GM12878 (cell line): ENCODE results near the gene TYROBP.

Experiments
- POLR2A ChIP-seq: IDR thresholded peaks from 2 replicates; pipeline ENCODE4 v1.6.1; 2011; ENCODE audit warnings: low read depth, mild to moderate bottlenecking, low read length
- SMC3 ChIP-seq: IDR thresholded peaks from 2 replicates; pipeline ENCODE4 v1.6.1; 2011; ENCODE audit warnings: low read length, improper control_type of control experiment, borderline replicate concordance
- ZNF622 ChIP-seq: fragments of 450-650 bp; IDR thresholded peaks from 2 replicates; pipeline ENCODE4 v1.6.1; 2017; ENCODE audit warnings: mild to moderate bottlenecking, inconsistent platforms

GRCh38 chr19:35860436-35860817 lies 47.7 kb downstream of the TYROBP start:
- TF ChIP-seq SMC3: no peak
- TF ChIP-seq ZNF622: no peak
- no peak for TF ChIP-seq POLR2A
